GM12878 (cell line): ENCODE data around the gene ZNF281. TPM values are rescaled to one million over a fixed set of nuclear protein-coding genes. Genes with fewer than 3 reads are reported as not detected.

Source experiments
- E4F1 ChIP-seq: fragments of 450-650 bp; IDR thresholded peaks from 2 replicates; pipeline ENCODE4 v1.6.1; 2018; ENCODE audit warnings: borderline replicate concordance, mild to moderate bottlenecking; ENCODE audit not compliant: partially characterized antibody
- PKNOX1 ChIP-seq: fragments of 450-650 bp; IDR thresholded peaks from 2 replicates; pipeline ENCODE4 v1.6.1; 2016; ENCODE audit warnings: mild to moderate bottlenecking
- SKIL ChIP-seq: fragments of 450-650 bp; IDR thresholded peaks from 2 replicates; pipeline ENCODE4 v1.6.1; 2017; ENCODE audit warnings: mild to moderate bottlenecking, low read depth, inconsistent platforms; ENCODE audit not compliant: poor library complexity, severe bottlenecking
- USF1 ChIP-seq: IDR thresholded peaks from 2 replicates; pipeline ENCODE4 v1.6.1; 2011; ENCODE audit warnings: borderline replicate concordance, low read depth, mild to moderate bottlenecking, moderate library complexity, mixed read lengths, low read length; ENCODE audit not compliant: insufficient read depth; ENCODE audit errors: extremely low read length
- polyA plus RNA-seq, 11 experiments: library from polyadenylated mRNA; depleted of rRNA in 4 of 11; unstranded in 6 of 11; stranded (reverse) in 5 of 11; fragments of >200 nt; fragmentation: Nextera tagmentation in 4 of 11; fragmentation: Illumina TruSeq in 1 of 11; extraction: Ambion mirVana in 4 of 11; extraction: Trizol in 1 of 11; gene quantifications; 1 replicate in 1 of 11; 2 replicates in 10 of 11; pipeline versions ENCODE4 v1.2.1 to v1.2.3, GENCODE V29; 2011 to 2016; ENCODE audit warnings: inconsistent platforms in 2 of 11, missing spikeins in 2 of 11, low read depth in 1 of 11
- total RNA-seq, 4 experiments: library from RNA; depleted of rRNA in 3 of 4; stranded (reverse); fragments of >200 nt in 3 of 4; fragmentation: Illumina TruSeq in 1 of 4; extraction: Trizol in 1 of 4; gene quantifications; 2 replicates each; pipeline versions ENCODE4 v1.2.1 to v1.2.3, GENCODE V29; 2013 to 2021

Gene ZNF281
- total and polyA plus RNA-seq, 10 of the 15 experiments (the other 5 are each of a cell fraction or from before 2014, with no cell fraction given) = 8.3 to 21.8 (median 15.4) TPM

- TF ChIP-seq E4F1 = no peak
- TF ChIP-seq SKIL = no peak
- TF ChIP-seq PKNOX1 = no peak
- no peak for TF ChIP-seq USF1
- TF ChIP-seq, all 136 proteins: peak for 0
Observed at GRCh38 chr1:200386416-200386815, 23.4 kb downstream of the ZNF281 start (continued).
